Thyroid gland (tissue), 4 donors: ENCODE data around the gene OXA1L. TPM values are rescaled to one million over a fixed set of nuclear protein-coding genes. Genes with fewer than 3 reads are reported as not detected.

Experiments
- DNase-seq, 2 donors: peaks; one replicate each; pipeline ENCODE4 v3.0.0-alpha.2; 2019
- H3K27ac ChIP-seq, 3 donors: fragments of 200-600 bp; sonication (generic); 1 replicate in 2 of 3; 2 replicates in 1 of 3; pipeline ENCODE4 v1.5.1; 2016 to 2019; ENCODE audit warnings: mild to moderate bottlenecking in 1 of 3, moderate library complexity in 1 of 3
- H3K27me3 ChIP-seq: fragments of 200-600 bp; sonication (generic); one replicate; pipeline ENCODE4 v1.5.1; 2019
- H3K36me3 ChIP-seq, 2 donors: fragments of 200-600 bp; sonication (generic); one replicate each; pipeline ENCODE4 v1.5.1; 2016 to 2019
- H3K4me1 ChIP-seq, 2 donors: fragments of 200-600 bp; sonication (generic); one replicate each; pipeline ENCODE4 v1.5.1; 2017 to 2019
- H3K4me3 ChIP-seq, 3 donors: fragments of 200-600 bp; sonication (generic); replicated peaks in 1 of 3; 1 replicate in 2 of 3; 2 replicates in 1 of 3; pipeline ENCODE4 v1.5.1; 2016; ENCODE audit warnings: mild to moderate bottlenecking in 1 of 3
- H3K9me3 ChIP-seq: fragments of 200-600 bp; sonication (generic); one replicate; pipeline ENCODE4 v1.5.1; 2017
- POLR2A ChIP-seq, 2 donors: fragments of 450-650 bp; IDR thresholded peaks; one replicate each; pipeline ENCODE4 v1.6.1; 2017; ENCODE audit warnings: antibody characterized with exemption in 2 of 2, mild to moderate bottlenecking in 2 of 2, moderate library complexity in 1 of 2
- WGBS, 2 donors: methylation state at CpG; one replicate each; pipeline ENCODE4 v1.1.5; 2017; 5-methylcytosine and 5-hydroxymethylcytosine counted together
- intact Hi-C: fragments of 100-400 bp; cut with DNase I; formaldehyde crosslinking; loops from one replicate; pipeline ENCODE4 v1.15.1; 2023
- total RNA-seq, 4 donors: library from RNA; depleted of rRNA; stranded (reverse); fragments of >200 nt; gene quantifications; one replicate each; pipeline ENCODE4 v1.2.3, GENCODE V29; 2016
- TF ChIP-seq, protein P1 (sequence below), 6 experiments: fragments of 200-600 bp in 3 of 6; fragments of 450-650 bp in 3 of 6; sonication (generic) in 3 of 6; IDR thresholded peaks; one replicate each; pipeline ENCODE4 v1.5.1; 2016 to 2019; ENCODE audit warnings: antibody characterized with exemption in 6 of 6, mild to moderate bottlenecking in 2 of 6, inconsistent platforms in 1 of 6, moderate library complexity in 1 of 6

OXA1L gene
- total RNA-seq, 4 donors from 2014 or later: 104 to 131 (median 117) TPM

DNA sequence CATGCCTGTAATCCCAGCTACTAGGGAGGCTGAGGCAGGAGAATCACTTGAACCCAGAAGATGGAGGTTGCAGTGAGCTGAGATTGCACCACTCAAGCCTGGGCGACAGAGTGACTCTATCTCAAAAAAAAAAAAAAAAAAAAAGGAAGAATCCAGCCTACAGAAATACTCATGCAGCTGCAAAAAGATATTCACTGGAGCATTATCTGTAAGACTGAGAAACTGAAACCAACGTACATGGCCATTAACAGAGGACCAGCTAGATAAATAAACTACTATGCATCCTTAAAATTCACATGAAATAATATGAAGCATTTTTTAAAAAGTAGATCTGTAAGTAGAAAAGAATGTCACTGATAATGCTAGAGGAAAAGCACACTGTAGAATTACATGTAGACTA lies 45.2 kb downstream of the OXA1L start:
- no peak overlapping the region for H3K27ac ChIP-seq
- no peaks in the 10 kb centered on the region for H3K36me3 ChIP-seq
- WGBS, 2 donors: 60 to 66% methylated on average over 2 of the region's 2 CpGs
- no peaks in the 10 kb centered on the region for H3K9me3 ChIP-seq
- DNase-seq: no peak
- H3K27me3 ChIP-seq: no peaks in the 10 kb centered on the region
- H3K4me3 ChIP-seq: no peak overlapping the region
- intact Hi-C loops: no loop called here
- H3K4me1 ChIP-seq: peaks cover 3 to 23% of the 10 kb centered on the region in 2 donors
- TF ChIP-seq POLR2A (IDR thresholded peaks at IDR 0.05): no peak
- TF ChIP-seq, protein P1, sequence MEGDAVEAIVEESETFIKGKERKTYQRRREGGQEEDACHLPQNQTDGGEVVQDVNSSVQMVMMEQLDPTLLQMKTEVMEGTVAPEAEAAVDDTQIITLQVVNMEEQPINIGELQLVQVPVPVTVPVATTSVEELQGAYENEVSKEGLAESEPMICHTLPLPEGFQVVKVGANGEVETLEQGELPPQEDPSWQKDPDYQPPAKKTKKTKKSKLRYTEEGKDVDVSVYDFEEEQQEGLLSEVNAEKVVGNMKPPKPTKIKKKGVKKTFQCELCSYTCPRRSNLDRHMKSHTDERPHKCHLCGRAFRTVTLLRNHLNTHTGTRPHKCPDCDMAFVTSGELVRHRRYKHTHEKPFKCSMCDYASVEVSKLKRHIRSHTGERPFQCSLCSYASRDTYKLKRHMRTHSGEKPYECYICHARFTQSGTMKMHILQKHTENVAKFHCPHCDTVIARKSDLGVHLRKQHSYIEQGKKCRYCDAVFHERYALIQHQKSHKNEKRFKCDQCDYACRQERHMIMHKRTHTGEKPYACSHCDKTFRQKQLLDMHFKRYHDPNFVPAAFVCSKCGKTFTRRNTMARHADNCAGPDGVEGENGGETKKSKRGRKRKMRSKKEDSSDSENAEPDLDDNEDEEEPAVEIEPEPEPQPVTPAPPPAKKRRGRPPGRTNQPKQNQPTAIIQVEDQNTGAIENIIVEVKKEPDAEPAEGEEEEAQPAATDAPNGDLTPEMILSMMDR (IDR thresholded peaks at IDR 0.05): no peak

DNA sequence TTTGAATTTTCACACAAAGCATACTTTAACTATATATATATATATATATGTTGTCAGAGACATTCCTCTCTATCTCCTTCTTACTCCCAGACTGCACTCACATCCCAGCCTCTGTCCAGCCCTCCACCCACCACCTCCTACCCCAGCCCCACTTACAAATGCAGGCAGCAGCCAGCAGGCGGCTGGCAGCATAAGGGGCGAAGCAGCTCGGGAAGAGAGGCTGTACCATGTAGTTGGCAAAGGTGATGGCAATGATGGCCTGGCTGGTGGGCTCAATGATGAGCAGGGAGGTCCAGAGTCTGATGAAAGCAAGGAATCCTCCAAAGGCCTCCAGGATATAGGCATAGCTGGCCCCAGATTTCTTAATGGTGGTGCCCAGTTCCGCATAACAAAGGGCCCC lies 46.3 kb downstream of the OXA1L start:
- Histone ChIP-seq H3K9me3 (no peaks in the 10 kb centered on the region), H3K36me3 (no peaks in the 10 kb centered on the region), H3K27me3 (no peaks in the 10 kb centered on the region), H3K4me1 (peaks cover 6 to 19% of the 10 kb centered on the region in 2 donors), H3K27ac (peak overlapping the region in 1 of 3 donors; percentile 10), H3K4me3 (no peak overlapping the region)
- 88 to 93% methylated on average over 4 of the region's 4 CpGs for WGBS, 2 donors
- TF ChIP-seq, protein P1 (IDR thresholded peaks at IDR 0.05): no peak
- TF ChIP-seq POLR2A (IDR thresholded peaks at IDR 0.05): no peak
- intact Hi-C loops: no loop called here
- no peak for DNase-seq

- DNase-seq: peak; percentile 51
- TF ChIP-seq, protein P1 (IDR thresholded peaks at IDR 0.05): no peak
- no peak for TF ChIP-seq POLR2A (IDR thresholded peaks at IDR 0.05)
- 66 to 71% methylated on average over 4 to 9 of the region's 9 CpGs for WGBS, 2 donors
- Histone ChIP-seq H3K4me3 (no peak overlapping the region), H3K4me1 (peaks cover 10 to 20% of the 10 kb centered on the region in 2 donors), H3K27me3 (no peaks in the 10 kb centered on the region), H3K9me3 (no peaks in the 10 kb centered on the region), H3K27ac (peak overlapping the region in 1 of 3 donors; percentile 10), H3K36me3 (no peaks in the 10 kb centered on the region)
- intact Hi-C loops: no loop called here
These were observed 46.7 kb downstream of the OXA1L start for GRCh38 chr14:22813145-22813544.

DNA sequence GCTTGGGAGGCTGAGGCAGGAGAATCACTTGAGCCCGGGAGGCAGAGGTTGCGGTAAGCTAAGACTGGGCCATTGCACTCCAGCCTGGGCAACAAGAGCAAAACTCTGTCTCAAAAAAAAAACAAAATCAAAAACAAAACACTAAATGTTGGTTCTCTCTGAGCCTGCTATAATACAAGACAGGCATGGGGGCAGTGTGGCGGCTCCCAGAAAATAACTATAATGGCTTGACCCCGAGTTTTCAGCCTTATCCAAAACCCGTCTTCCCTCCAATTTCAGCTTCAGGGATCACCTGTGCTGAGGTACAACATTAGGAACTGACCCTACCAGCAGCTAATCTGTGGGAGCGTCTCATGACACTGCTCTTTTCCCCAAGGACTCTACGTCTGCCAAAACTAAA lies 47.9 kb downstream of the OXA1L start:
- intact Hi-C loops: no loop called here
- peaks cover 22 to 32% of the 10 kb centered on the region in 2 donors for H3K4me1 ChIP-seq
- no peaks in the 10 kb centered on the region for H3K9me3 ChIP-seq
- H3K4me3 ChIP-seq: no peak overlapping the region
- no peak for TF ChIP-seq POLR2A (IDR thresholded peaks at IDR 0.05)
- TF ChIP-seq, protein P1 (IDR thresholded peaks at IDR 0.05): no peak
- no peaks in the 10 kb centered on the region for H3K27me3 ChIP-seq
- DNase-seq: no peak
- no peaks in the 10 kb centered on the region for H3K36me3 ChIP-seq
- WGBS, 2 donors: 85 to 91% methylated on average over 7 of the region's 7 CpGs
- no peak overlapping the region for H3K27ac ChIP-seq

DNA sequence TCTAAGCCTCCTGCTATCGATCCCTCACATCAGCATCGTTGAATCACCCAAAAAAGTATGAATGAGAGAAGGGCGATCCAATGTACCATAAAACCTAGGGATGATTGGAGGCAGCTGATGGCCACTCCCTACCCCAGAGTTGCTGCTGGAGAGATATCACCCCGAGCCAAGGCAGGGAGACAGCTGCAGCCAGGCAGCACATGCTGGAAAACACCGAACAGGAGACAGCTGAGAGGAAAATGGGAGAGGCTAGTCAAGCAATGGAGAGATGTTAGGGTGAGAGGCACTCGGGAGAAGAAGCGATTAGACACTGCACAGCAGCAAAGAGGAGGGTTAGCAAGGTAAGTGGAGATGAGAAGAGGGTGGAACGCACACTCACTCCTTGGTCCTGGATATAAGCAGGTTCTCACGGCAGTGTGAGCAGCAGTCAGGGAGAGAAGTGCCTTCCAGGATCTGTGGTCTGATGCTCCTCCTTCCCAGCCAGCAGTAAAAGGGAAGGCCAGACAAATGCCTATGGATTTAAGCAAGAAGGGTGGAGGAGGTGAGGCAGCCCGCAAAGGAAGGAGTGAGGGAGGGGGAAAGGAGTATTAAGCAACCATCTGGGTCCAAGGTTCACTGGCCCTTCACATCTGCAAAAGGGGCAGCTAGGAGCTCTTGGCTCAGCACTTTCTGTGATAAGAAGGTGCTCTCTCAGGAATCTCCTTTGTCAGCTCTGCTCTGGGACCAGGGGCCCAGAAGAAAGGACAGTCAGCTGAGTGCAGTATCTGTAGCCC lies 48.6 kb downstream of the OXA1L start, which contains the start of gene SLC7A7:
TSS of gene SLC7A7 (minus strand) at position 495 of the 773 bp plus-strand sequence. CDS start 2,037 bp downstream, outside the sequence.
- no peak for DNase-seq
- Histone ChIP-seq H3K27me3 (no peaks in the 10 kb centered on the region), H3K4me1 (peaks cover 29 to 40% of the 10 kb centered on the region in 2 donors), H3K27ac (peak within 1 kb of the TSS; percentile 33 to 73 (median 65)), H3K9me3 (no peaks in the 10 kb centered on the region), H3K4me3 (no peak within 1 kb of the TSS), H3K36me3 (no peaks in the 10 kb centered on the region)
- intact Hi-C loops: no loop called here
- TF ChIP-seq, protein P1 (IDR thresholded peaks at IDR 0.05): no peak
- TF ChIP-seq POLR2A (IDR thresholded peaks at IDR 0.05): no peak
- 54 to 59% methylated on average over 10 of the region's 10 CpGs for WGBS, 2 donors
